ENCODE measurements around the gene SHF.

GRCh38 chr15:45150997-45151396, 36.8 kb downstream of the SHF start:
- TF ChIP-seq CTCF (IDR thresholded peaks at IDR 0.05; ENCODE audit: insufficient read depth, low read depth, low read length) (no peak), EZH2 (IDR thresholded peaks at IDR 0.05; ENCODE audit: insufficient read depth, low read length) (no peak)
